NCI-H2171 (cell line): Measurements from ENCODE around the gene BBS7.

Experiments used
- DNase-seq: peaks from one replicate; lab custom pipeline; 2025; lab: John Stamatoyannopoulos, UW

BBS7 gene

GRCh38 chr4:121791481-121791880 lies 78.8 kb downstream of the BBS7 start:
- no peak for DNase-seq

GRCh38 chr4:121790976-121791375 lies 79.3 kb downstream of the BBS7 start:
- DNase-seq: no peak

- DNase-seq: no peak
Observed at GRCh38 chr4:121789960-121790829, 80.1 kb downstream of the BBS7 start.

- DNase-seq: no peak
Observed at GRCh38 chr4:121789455-121789854, 80.8 kb downstream of the BBS7 start.

- DNase-seq: no peak
Observed at GRCh38 chr4:121788896-121789295, 81.4 kb downstream of the BBS7 start.

GRCh38 chr4:121786221-121786620 lies 84.1 kb downstream of the BBS7 start:
- no peak for DNase-seq

- no peak for DNase-seq
Observed at GRCh38 chr4:121785479-121785878, 84.8 kb downstream of the BBS7 start.

GRCh38 chr4:121784975-121785374 lies 85.3 kb downstream of the BBS7 start:
- DNase-seq: no peak

GRCh38 chr4:121784401-121784800 lies 85.9 kb downstream of the BBS7 start:
- no peak for DNase-seq

- no peak for DNase-seq
Observed at GRCh38 chr4:121783210-121783609, 87.1 kb downstream of the BBS7 start.

- no peak for DNase-seq
Observed at GRCh38 chr4:121778991-121779628, 91.2 kb downstream of the BBS7 start.

- DNase-seq: no peak
Observed at GRCh38 chr4:121777625-121778024, 92.6 kb downstream of the BBS7 start.

- no peak for DNase-seq
Observed at GRCh38 chr4:121776610-121777401, 93.5 kb downstream of the BBS7 start.
